HG03064 (cell line): ENCODE results near the gene EXOC6B.

Experiments used
- ATAC-seq: cut with Tn5 transposase; IDR thresholded peaks from one replicate; pipeline ENCODE4 v1.9.1; 2021; ENCODE audit warnings: low read depth; ENCODE audit not compliant: unreplicated experiment

EXOC6B gene

DNA sequence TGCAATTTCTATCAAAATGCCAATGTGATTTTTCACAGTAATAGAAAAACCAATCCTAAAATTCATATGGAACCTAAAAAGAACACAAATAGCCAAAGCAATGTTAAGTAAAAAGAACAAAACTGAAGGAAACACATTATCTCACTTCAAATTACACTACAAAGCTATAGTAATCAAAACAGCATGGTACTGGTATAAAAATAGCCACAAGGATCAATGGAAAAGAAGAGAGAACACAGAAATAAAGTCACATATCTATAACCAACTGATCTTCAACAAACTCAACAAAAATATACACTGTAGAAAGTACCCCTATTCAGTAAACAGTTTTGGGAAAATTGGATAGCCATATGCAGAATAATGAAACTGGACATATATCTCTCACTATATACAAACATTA, 426.0 kb downstream of the EXOC6B start:
- ATAC-seq, result no peak

- no peak for ATAC-seq
Measured at GRCh38 chr2:72395096-72395495, 430.7 kb downstream of the EXOC6B start.

- ATAC-seq, result no peak
Measured at GRCh38 chr2:72394541-72395070, 431.2 kb downstream of the EXOC6B start.

DNA sequence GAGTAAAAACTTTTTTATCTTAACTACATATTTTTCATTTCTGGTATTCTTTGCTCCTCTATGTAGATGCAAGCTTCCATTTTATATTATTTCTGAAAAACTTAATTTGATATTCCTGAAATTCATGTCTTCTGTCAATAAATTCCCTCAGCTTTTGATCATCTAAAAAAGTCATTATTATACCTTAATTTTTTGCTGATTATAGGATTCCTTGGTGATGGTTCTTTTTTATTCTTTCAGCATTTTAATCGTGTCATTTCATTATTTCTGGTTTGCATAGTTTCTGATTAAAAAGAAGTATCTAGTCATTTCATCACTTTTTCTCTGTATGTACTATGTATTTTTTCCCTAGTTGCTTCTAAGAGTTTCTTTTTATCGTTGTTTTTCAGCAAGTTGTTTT, 436.4 kb downstream of the EXOC6B start:
- ATAC-seq, result no peak

GRCh38 chr2:72388263-72388662, 437.6 kb downstream of the EXOC6B start:
- ATAC-seq, result no peak

DNA sequence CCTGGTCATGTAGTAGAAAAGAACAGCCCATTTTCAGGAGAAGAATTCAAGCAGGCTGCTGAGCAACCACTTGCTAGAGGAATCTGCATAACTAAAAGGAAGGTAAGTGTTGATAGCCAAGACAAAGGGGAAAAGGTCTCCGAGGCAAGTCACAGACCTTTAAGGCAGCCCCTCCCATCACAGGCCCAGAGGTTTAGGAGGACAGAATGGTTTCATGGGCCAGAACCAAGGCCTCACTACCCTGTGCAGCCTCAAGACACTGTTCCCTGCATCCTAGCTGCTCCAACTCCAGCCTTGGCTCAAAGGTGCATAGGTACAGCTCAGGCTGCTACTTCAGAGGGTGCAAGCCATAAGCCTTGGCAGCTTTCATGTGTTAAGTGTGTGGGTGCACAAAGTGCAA, 439.5 kb downstream of the EXOC6B start:
- no peak for ATAC-seq

DNA sequence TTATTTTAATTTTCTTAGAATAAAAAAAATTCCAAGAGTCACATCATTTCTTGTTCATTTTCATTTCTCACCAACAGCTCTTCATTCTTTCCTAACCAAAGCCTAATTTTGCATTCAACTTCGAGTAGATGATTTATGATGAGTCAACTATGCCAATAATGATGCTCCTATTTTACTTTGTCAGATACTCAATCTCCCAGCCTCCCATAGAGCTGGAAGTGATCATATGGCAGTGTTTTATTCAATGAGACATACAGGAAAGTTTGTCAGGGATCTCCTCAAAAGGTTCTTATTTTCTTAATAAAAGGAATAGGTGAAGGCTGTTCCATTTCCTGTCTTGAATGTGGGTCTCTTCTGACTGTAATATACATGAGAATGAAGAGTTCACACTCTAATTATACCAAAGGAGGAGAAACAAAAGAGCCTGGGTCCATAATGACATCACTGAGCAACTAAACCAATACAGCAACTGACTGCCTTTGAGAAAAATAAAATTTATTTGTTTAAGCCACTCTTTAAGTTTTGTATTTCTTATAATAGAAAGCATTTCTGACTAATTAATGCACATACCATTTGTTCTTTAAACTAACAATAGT, 447.0 kb downstream of the EXOC6B start:
- no peak for ATAC-seq

DNA sequence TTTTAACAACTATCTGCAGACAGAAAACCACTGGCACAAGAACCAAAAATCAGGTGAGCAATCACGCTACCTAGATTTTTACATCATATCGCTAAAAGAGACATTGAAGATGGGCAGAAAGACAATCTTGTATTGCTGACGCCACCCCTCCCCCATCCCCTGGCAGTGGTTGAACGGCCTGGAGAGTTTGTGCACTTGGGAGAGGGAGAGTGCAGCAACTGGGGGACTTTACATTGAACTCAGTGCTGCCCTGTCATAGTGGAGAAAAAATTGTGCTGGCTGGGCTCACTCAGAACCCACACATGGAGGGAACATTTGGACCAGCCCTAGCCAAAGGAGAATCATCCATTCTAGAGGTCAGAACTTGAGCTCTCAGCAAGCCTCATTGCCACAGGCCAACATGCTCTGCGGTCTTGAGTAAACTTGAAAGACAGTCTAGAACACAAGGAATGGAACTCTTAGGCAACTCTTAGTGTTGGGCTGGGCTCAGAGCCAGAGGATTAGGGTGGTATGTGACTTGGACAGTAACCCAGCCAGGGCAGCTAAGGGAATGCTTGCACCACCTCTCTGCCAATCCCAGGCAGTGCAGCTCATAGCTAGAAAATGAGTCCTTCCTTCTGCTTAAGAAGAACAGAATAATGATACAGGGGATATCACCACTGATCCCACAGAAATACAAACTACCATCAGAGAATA, 458.2 kb downstream of the EXOC6B start:
- ATAC-seq, result no peak

DNA sequence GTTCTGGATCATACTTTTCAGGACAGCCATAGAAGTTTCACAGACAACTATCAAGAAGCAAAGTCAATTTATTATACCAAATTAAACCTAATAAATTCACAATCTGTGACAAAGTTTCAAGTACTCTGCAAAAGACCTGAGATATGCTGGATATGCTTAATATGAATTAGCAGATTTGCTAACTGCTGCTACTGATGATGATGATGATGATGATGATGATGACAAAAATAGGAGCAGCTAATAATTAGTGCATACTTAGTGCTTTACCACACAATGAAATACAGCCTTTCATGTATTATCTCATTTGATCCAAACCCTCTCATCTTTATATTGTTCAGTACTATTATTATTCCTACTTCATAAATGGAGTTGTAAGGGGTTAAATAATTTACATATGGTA, 462.4 kb downstream of the EXOC6B start:
- ATAC-seq, result no peak

DNA sequence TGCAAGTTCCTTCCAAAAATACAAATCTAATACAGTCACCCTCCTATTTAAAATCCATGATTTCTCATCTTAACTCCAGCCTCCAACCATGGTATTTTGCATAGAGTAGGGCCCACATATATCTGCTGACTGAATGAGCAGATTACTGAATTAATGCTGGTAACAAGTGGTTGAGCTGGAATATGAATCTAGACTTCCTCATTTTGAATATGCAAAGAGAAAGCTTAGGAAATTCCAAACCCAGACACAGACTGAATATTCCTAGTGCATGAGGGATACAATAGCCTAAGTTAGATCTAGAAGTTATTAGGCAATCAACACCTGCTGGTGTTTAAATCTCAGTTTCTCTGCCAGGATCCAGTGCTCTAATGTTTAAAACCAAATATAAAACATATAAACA, 463.1 kb downstream of the EXOC6B start:
- ATAC-seq, result no peak

GRCh38 chr2:72361521-72361920, 464.3 kb downstream of the EXOC6B start:
- no peak for ATAC-seq

- ATAC-seq, result no peak
Measured at GRCh38 chr2:72361042-72361441, 464.8 kb downstream of the EXOC6B start.

GRCh38 chr2:72350852-72351251, 475.0 kb downstream of the EXOC6B start:
- no peak for ATAC-seq

DNA sequence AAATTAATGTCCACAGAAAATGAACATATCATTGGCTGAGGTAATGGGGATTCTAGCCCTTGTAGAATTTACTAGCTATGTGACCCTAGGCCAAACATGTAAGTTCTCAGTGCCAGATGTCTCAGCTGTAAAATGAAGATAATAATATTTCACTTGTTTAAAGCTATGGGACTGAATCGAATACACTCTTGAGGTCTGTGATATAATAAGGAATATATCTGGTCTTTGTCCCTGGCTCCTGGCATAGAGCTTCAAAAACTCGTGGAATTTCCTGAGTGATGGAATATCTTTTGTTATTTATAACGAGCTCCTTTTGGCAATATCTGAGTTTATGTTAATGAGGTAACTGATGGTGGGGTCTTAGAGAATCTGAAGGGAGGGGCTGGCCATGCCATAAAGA, 476.8 kb downstream of the EXOC6B start:
- ATAC-seq, result no peak

GRCh38 chr2:72347081-72347480, 478.8 kb downstream of the EXOC6B start:
- no peak for ATAC-seq

DNA sequence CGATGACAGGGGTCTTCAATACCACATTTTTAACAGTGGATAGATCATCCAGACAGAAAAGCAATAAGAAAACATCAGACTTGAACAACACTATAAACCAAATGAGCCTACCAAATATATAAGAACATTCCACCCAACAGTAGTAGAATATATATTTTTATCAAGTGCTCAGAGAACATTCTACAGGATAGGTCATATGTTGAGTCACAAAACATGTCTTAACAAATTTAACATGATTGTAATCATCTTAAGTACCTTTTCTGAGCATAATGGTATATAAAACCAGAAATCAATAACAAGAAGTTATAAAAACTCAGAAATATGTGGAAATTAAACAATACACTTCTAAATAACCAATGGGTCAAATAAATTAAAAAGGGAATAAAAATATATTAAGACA, 484.2 kb downstream of the EXOC6B start:
- no peak for ATAC-seq

DNA sequence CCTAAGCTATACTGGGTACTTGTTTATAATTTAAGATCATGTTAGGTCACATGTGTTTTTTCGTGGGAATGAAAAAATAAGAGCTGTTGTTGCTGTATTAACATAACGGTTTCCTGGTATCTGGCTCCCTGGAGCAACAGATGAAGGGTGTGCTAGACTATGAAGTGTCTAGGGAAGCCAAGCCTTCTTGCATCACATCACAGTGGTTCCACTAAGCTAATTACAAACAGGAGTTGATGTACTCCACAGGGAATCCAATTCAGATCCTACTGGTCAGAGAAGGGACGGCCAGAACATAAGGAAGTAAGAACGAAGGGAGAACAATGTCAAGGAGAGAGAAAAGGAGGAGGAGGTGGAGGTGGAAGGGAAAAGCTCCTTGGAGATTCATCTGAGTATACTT, 485.2 kb downstream of the EXOC6B start:
- ATAC-seq, result no peak

GRCh38 chr2:72338076-72338475, 487.8 kb downstream of the EXOC6B start:
- ATAC-seq, result no peak

DNA sequence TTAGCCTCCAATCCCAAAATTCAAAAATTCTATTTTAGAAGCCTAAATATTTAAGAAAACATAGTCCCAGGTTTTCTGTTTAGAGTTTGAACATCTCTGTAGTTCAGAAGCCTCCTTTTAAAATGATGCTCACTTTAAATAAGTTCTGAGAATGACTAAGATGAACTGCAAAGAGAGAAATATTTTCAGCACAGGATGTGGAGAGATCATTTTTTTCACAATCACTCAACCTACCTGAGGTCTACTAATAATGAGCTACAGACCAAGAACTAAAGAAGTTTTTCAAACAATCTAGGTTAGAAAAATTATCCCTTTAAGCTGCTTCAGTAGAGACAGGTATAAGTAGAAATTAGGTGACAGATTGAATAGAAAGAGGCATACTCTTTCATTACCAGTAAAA, 493.1 kb downstream of the EXOC6B start:
- no peak for ATAC-seq

GRCh38 chr2:72330652-72331051, 495.2 kb downstream of the EXOC6B start:
- no peak for ATAC-seq

DNA sequence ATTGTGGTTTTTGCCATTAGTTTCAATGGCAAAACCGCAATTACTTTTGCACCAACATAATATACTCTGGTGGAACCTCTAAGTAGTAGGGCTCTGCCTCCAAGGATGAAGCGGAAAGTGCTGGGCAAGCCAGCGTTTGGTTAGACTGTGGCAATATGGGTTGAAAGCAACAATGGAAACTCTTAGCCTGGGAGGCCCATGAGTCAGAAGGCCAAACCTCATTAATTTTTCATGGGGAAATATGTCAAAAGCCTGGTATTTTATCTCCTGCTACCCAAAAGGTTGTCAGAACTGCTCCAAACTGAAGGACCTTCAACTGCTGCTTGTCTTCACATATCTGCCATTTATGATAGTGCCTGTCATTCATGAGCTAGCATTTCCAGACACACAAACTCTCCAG, 499.1 kb downstream of the EXOC6B start:
- no peak for ATAC-seq
